ENCODE data around the gene RAD51B.

- TF ChIP-seq CTCF (IDR thresholded peaks at IDR 0.05) (no peak), POLR2AphosphoS5 (IDR thresholded peaks at IDR 0.05; ENCODE audit: low read depth, low read length) (no peak)
These were observed 792.0 kb downstream of the RAD51B start for GRCh38 chr14:68611599-68611998.
